Ovary (tissue), 9 donors: ENCODE data around the gene CAB39L. TPM values are rescaled to one million over a fixed set of nuclear protein-coding genes. Genes with fewer than 3 reads are reported as not detected.

Experiments
- DNase-seq, 5 donors: peaks; one replicate each; pipeline ENCODE4 v3.0.0-alpha.2; 2019 to 2020
- H3K27ac ChIP-seq, 2 donors: fragments of 200-600 bp; one replicate each; pipeline versions ENCODE4 v1.5.1 to v1.8.0; 2019 to 2022
- H3K27me3 ChIP-seq: fragments of 200-600 bp; one replicate; pipeline ENCODE4 v1.8.0; 2022
- H3K36me3 ChIP-seq: fragments of 200-600 bp; sonication (generic); one replicate; pipeline ENCODE4 v1.5.1; 2019
- H3K4me1 ChIP-seq: one replicate; pipeline ENCODE4 v1.8.1; 2013; ENCODE audit warnings: mild to moderate bottlenecking, moderate library complexity; ENCODE audit not compliant: insufficient read depth
- H3K4me3 ChIP-seq: fragments of 200-600 bp; sonication (generic); one replicate; pipeline ENCODE4 v1.5.1; 2017
- H3K9me3 ChIP-seq, 2 donors: fragments of 200-600 bp in 1 of 2; sonication (generic) in 1 of 2; one replicate each; pipeline versions ENCODE4 v1.5.1 to v1.8.1; 2013 to 2019; ENCODE audit warnings: mild to moderate bottlenecking in 1 of 2, moderate library complexity in 1 of 2
- CTCF ChIP-seq, 3 donors: fragments of 450-650 bp in 2 of 3; fragments of 200-600 bp in 1 of 3; IDR thresholded peaks; one replicate each; pipeline versions ENCODE4 v1.5.1 to v1.8.0; 2016 to 2022; ENCODE audit warnings: antibody characterized with exemption in 3 of 3, mild to moderate bottlenecking in 1 of 3
- EP300 ChIP-seq: sonication (generic); formaldehyde crosslinking; IDR thresholded peaks from one replicate; pipeline ENCODE4 v1.6.1; 2017; ENCODE audit warnings: antibody characterized with exemption
- POLR2A ChIP-seq: fragments of 450-650 bp; IDR thresholded peaks from one replicate; pipeline ENCODE4 v1.6.1; 2017; ENCODE audit warnings: antibody characterized with exemption, mild to moderate bottlenecking, moderate library complexity
- WGBS, 3 donors: extraction: QIAGEN DNeasy Blood & Tissue Kit in 1 of 3; methylation state at CpG; one replicate each; pipeline versions ENCODE4 v1.1.5 to v1.1.7; 2013 to 2017; 5-methylcytosine and 5-hydroxymethylcytosine counted together
- intact Hi-C, 4 donors: fragments of 100-400 bp; cut with DNase I; formaldehyde crosslinking; loops; one replicate each; pipeline versions ENCODE4 v1.11.0 to v1.15.1; 2022 to 2023
- polyA plus RNA-seq, 2 donors: library from polyadenylated mRNA; stranded (reverse); fragments of 200-250 nt in 1 of 2; fragments of 350-450 nt in 1 of 2; fragmentation: Illumina TruSeq in 1 of 2; extraction: RNeasy Lipid Tissue Mini Kit (QIAGEN cat#74804) in 1 of 2; gene quantifications; one replicate each; pipeline ENCODE4 v1.2.3, GENCODE V29; 2013 to 2014
- total RNA-seq, 7 donors: library from RNA; depleted of rRNA in 2 of 7; stranded (reverse); fragments of >200 nt in 2 of 7; fragmentation: NEBNext Ultra II Directional in 3 of 7; extraction: Animal tissue kit (Norgen Biotek cat#: 25700) in 3 of 7; gene quantifications; one replicate each; pipeline versions ENCODE4 v1.1.0 to v1.2.4, GENCODE V29; 2016 to 2023
- donor health status: DM: no; HTN: no; CAD: no; lungs with moderate emphysema.
- donor health status: DM: no; HTN: no; CAD: no.
- donor health status: Bipolar disorder and iron deficiency.
- donor health status: DM: yes; HTN: yes; CAD: no.
- donor health status: DM: no; HTN: no; CAD: no.
- donor health status: DM: yes; HTN: yes; CAD: no.

CAB39L gene
- total and polyA plus RNA-seq, 9 donors: 15.9 to 42.7 (median 24.7) TPM

DNA sequence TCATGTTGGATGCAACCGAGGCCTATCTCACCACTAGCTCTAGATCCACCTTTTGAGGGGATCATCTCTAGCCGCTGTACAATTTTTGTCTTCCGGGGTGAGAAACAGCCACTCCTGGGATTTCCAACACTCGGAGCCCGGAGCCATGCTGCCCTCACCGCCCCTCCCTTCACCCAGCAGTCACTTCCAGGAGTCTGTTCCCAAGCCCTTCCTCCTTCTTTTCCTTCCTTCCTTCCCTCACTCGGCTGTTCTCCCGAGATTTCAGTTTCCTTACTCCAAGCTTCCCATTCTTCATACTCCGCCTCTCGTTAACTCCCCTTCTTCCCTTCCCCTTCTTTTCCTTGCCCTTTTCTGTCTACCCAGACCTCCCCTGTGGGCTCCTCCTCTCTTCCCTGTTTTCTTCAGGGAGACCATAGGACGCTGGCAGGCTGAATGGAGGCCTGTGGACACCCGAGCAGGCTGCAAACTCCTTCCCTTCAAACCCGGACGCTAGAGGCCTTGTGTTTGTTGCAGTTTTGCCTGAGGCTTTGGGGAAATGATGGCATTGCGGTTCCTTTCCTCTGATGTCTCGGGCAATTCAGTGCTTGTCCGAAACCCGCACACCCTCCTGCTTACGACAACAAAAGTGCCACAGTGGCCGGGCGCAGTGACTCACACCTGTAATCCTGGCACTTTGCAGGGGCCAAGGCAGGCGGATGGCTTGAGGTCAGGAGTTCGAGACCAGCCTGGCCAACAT lies 96.0 kb downstream of the CAB39L start:
- peak overlapping the region in 1 of 2 donors; percentile 48 for H3K27ac ChIP-seq
- H3K4me3 ChIP-seq: no peak overlapping the region
- intact Hi-C loops: no loop called here
- H3K27me3 ChIP-seq: no peaks in the 10 kb centered on the region
- TF ChIP-seq EP300: no peak
- 96 to 97% (median 97%) methylated on average over 23 of the region's 23 CpGs for WGBS, 3 donors
- peaks cover 2% of the 10 kb centered on the region for H3K4me1 ChIP-seq
- no peak for DNase-seq
- H3K9me3 ChIP-seq: no peaks in the 10 kb centered on the region
- no peaks in the 10 kb centered on the region for H3K36me3 ChIP-seq

GRCh38 chr13:49346460-49346859 lies 97.4 kb downstream of the CAB39L start:
- Histone ChIP-seq H3K9me3 (no peaks in the 10 kb centered on the region), H3K27me3 (no peaks in the 10 kb centered on the region), H3K4me3 (no peak overlapping the region), H3K4me1 (peaks cover 2% of the 10 kb centered on the region), H3K27ac (peak overlapping the region in 1 of 2 donors; percentile 48), H3K36me3 (no peaks in the 10 kb centered on the region)
- WGBS, 3 donors: 8 to 19% (median 19%) methylated on average over 5 of the region's 5 CpGs
- intact Hi-C loops: no loop called here
- DNase-seq: no peak
- TF ChIP-seq POLR2A: no peak
- TF ChIP-seq CTCF (IDR thresholded peaks at IDR 0.05): no peak
- TF ChIP-seq EP300: no peak

DNA sequence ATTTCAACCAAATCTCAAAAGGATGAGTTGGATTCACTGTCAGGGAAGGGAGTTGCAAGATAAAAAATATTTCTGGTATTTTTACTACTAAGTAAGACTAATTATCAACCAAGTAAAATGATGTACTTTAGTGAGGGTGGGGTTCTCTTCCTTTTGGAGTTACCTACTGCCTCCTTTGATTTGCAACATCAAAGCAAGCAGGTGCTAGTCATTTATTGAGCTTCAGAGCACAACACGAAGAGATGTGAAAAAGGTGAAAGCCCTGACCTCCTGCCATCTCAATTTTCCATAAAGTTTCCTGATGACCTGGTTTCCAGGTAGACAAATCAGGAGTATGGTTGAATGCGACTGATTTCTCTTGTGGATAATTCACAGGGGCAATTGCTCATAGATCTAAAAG lies 100.1 kb downstream of the CAB39L start:
- no peak overlapping the region for H3K4me3 ChIP-seq
- WGBS, 3 donors: 39 to 70% (median 67%) methylated on average over 2 of the region's 2 CpGs
- no peaks in the 10 kb centered on the region for H3K27me3 ChIP-seq
- H3K9me3 ChIP-seq: no peaks in the 10 kb centered on the region
- peaks cover 2% of the 10 kb centered on the region for H3K4me1 ChIP-seq
- intact Hi-C loops: no loop called here
- TF ChIP-seq CTCF (IDR thresholded peaks at IDR 0.05): no peak
- no peak for TF ChIP-seq POLR2A
- TF ChIP-seq EP300: no peak
- no peak overlapping the region for H3K27ac ChIP-seq
- no peaks in the 10 kb centered on the region for H3K36me3 ChIP-seq
- no peak for DNase-seq

DNA sequence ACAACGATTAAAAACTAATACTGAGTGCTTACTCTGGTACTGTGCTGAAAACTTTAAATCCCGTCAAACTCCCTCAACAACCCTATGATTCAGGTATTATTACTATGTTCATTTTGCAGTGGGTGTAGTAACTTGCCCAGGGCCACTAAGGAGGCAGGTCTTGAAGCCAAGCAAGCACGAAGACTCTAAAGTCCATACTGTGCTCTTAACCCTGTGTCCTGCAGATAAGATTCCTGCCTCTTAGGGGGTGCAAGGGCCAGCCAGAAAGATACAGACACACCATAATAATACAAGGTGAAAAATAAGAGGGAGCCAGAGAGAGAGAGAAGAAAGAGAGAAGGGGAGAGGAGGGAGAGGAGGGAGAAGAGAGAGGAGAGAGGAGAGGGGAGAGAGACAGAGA lies 100.6 kb downstream of the CAB39L start:
- H3K9me3 ChIP-seq: no peaks in the 10 kb centered on the region
- 61 to 69% (median 68%) methylated on average over 3 of the region's 3 CpGs for WGBS, 3 donors
- no peak overlapping the region for H3K4me3 ChIP-seq
- no peaks in the 10 kb centered on the region for H3K36me3 ChIP-seq
- no peak overlapping the region for H3K27ac ChIP-seq
- DNase-seq: no peak
- no peak for TF ChIP-seq POLR2A
- no peak for TF ChIP-seq EP300
- no peak for TF ChIP-seq CTCF (IDR thresholded peaks at IDR 0.05)
- intact Hi-C loops: no loop called here
- peaks cover 2% of the 10 kb centered on the region for H3K4me1 ChIP-seq
- no peaks in the 10 kb centered on the region for H3K27me3 ChIP-seq

- Histone ChIP-seq H3K4me1 (no peaks in the 10 kb centered on the region), H3K36me3 (no peaks in the 10 kb centered on the region), H3K9me3 (no peaks in the 10 kb centered on the region), H3K27ac (no peak overlapping the region), H3K27me3 (no peaks in the 10 kb centered on the region), H3K4me3 (no peak overlapping the region)
- 86 to 92% (median 89%) methylated on average over 2 of the region's 2 CpGs for WGBS, 3 donors
- intact Hi-C loops: no loop called here
- DNase-seq: no peak
- TF ChIP-seq CTCF (IDR thresholded peaks at IDR 0.05) (no peak), POLR2A (no peak), EP300 (no peak)
These were observed 101.4 kb downstream of the CAB39L start for GRCh38 chr13:49342454-49342853.
